Loucy (cell line): ENCODE results near the gene GLG1.
"Not testable (repeated sequence)": the region's sequence is repeated elsewhere in the genome, so short reads cannot be mapped to it uniquely, and the experiment has no call there.

ENCODE experiments used
- H2AFZ ChIP-seq: fragments of 200-600 bp; sonication (generic); 2 replicates; pipeline ENCODE4 v1.6.0; 2016; ENCODE audit warnings: antibody characterized with exemption, mild to moderate bottlenecking, low read length, moderate library complexity
- H3F3A ChIP-seq: fragments of 200-600 bp; 2 replicates; pipeline ENCODE4 v1.6.0; 2016; ENCODE audit warnings: antibody characterized with exemption, low read depth, mild to moderate bottlenecking
- H3K27me3 ChIP-seq: fragments of 200-600 bp; sonication (generic); 2 replicates; pipeline ENCODE4 v1.6.1; 2014; ENCODE audit warnings: low read length, mild to moderate bottlenecking; ENCODE audit not compliant: insufficient read depth, poor library complexity, severe bottlenecking
- H3K36me3 ChIP-seq: fragments of 200-600 bp; sonication (generic); 2 replicates; pipeline ENCODE4 v1.6.1; 2016; ENCODE audit warnings: low read length; ENCODE audit not compliant: insufficient read depth
- H3K4me1 ChIP-seq: fragments of 200-600 bp; sonication (generic); 2 replicates; pipeline ENCODE4 v1.5.1; 2014; ENCODE audit warnings: low read length, mild to moderate bottlenecking; ENCODE audit not compliant: insufficient read depth, poor library complexity, severe bottlenecking
- H3K4me2 ChIP-seq: fragments of 200-600 bp; sonication (generic); 2 replicates; pipeline ENCODE4 v1.6.0; 2014; ENCODE audit warnings: antibody characterized with exemption, low read length, low read depth, mild to moderate bottlenecking; ENCODE audit not compliant: poor library complexity, severe bottlenecking
- H3K4me3 ChIP-seq: fragments of 200-600 bp; sonication (generic); 2 replicates; pipeline ENCODE4 v1.5.1; 2014; ENCODE audit warnings: low read length, mild to moderate bottlenecking, mixed read lengths; ENCODE audit not compliant: poor library complexity, severe bottlenecking
- H3K79me2 ChIP-seq: fragments of 200-600 bp; sonication (generic); 2 replicates; pipeline ENCODE4 v1.6.1; 2014; ENCODE audit warnings: low read length; ENCODE audit not compliant: insufficient read depth
- H3K9ac ChIP-seq: fragments of 200-600 bp; sonication (generic); 2 replicates; pipeline ENCODE4 v1.6.0; 2014; ENCODE audit warnings: mild to moderate bottlenecking, low read depth, low read length, moderate library complexity; ENCODE audit not compliant: poor library complexity, severe bottlenecking
- H3K9me2 ChIP-seq: fragments of 200-600 bp; sonication (generic); replicated peaks from 2 replicates; pipeline ENCODE4 v1.6.1; 2016; ENCODE audit warnings: low read depth, low read length, mixed read lengths
- H3K9me3 ChIP-seq: fragments of 200-600 bp; sonication (generic); 2 replicates; pipeline ENCODE4 v1.6.1; 2014; ENCODE audit warnings: mild to moderate bottlenecking, antibody characterized with exemption, low read length, low read depth; ENCODE audit not compliant: insufficient read depth
- H4K20me1 ChIP-seq: fragments of 200-600 bp; sonication (generic); 2 replicates; pipeline ENCODE4 v1.6.0; 2014; ENCODE audit warnings: antibody characterized with exemption, low read length, mild to moderate bottlenecking; ENCODE audit not compliant: insufficient read depth, poor library complexity, severe bottlenecking
- CTCF ChIP-seq: fragments of 200-600 bp; sonication (generic); conservative IDR thresholded peaks from 2 replicates; pipeline ENCODE4 v1.5.1; 2014; ENCODE audit warnings: mild to moderate bottlenecking, antibody characterized with exemption, low read length
- EZH2phosphoT487 ChIP-seq: fragments of 200-600 bp; IDR thresholded peaks from 2 replicates; pipeline ENCODE4 v1.6.1; 2018; ENCODE audit warnings: antibody characterized with exemption, mild to moderate bottlenecking, moderate library complexity, borderline replicate concordance

GLG1 gene

GRCh38 chr16:74521691-74522090 is 85.2 kb downstream of the GLG1 start:
- Histone ChIP-seq H3K9me2 (no peaks in the 10 kb centered on the region), H4K20me1 (no peaks in the 10 kb centered on the region), H3K4me3 (no peak overlapping the region), H3K79me2 (no peaks in the 10 kb centered on the region), H3K9me3 (no peaks in the 10 kb centered on the region), H3K4me2 (no peak overlapping the region), H3F3A (no peaks in the 10 kb centered on the region), H3K36me3 (peaks cover 15% of the 10 kb centered on the region), H3K9ac (no peak overlapping the region), H3K27me3 (no peaks in the 10 kb centered on the region), H2AFZ (no peak overlapping the region), H3K4me1 (no peaks in the 10 kb centered on the region)
- TF ChIP-seq CTCF (no peak), EZH2phosphoT487 (no peak)

- not testable (repeated sequence) for H3K9me3 ChIP-seq, H2AFZ ChIP-seq, H3K36me3 ChIP-seq, H3K27me3 ChIP-seq, H3K4me2 ChIP-seq, H3F3A ChIP-seq, H3K9me2 ChIP-seq, H3K79me2 ChIP-seq, H3K4me1 ChIP-seq, H3K4me3 ChIP-seq, H4K20me1 ChIP-seq, H3K9ac ChIP-seq
These were observed 88.0 kb downstream of the GLG1 start for GRCh38 chr16:74518934-74519333.

- H4K20me1 ChIP-seq, result no peaks in the 10 kb centered on the region
- H3K4me2 ChIP-seq, result no peak overlapping the region
- no peaks in the 10 kb centered on the region for H3K4me1 ChIP-seq
- TF ChIP-seq EZH2phosphoT487, result no peak
- no peak for TF ChIP-seq CTCF
- no peak overlapping the region for H3K9ac ChIP-seq
- no peaks in the 10 kb centered on the region for H3K9me3 ChIP-seq
- no peaks in the 10 kb centered on the region for H3K9me2 ChIP-seq
- peaks cover 14% of the 10 kb centered on the region; the same call in 1 of the 2 replicates for H3K36me3 ChIP-seq
- peaks cover 8% of the 10 kb centered on the region; the same call in 1 of the 2 replicates for H3K79me2 ChIP-seq
- no peak overlapping the region for H3K4me3 ChIP-seq
- no peaks in the 10 kb centered on the region for H3K27me3 ChIP-seq
- H2AFZ ChIP-seq, result no peak overlapping the region
- H3F3A ChIP-seq, result no peaks in the 10 kb centered on the region
These were observed 95.0 kb downstream of the GLG1 start for GRCh38 chr16:74511961-74512360.

GRCh38 chr16:74505011-74505410 is 101.9 kb downstream of the GLG1 start:
- peaks cover 49% of the 10 kb centered on the region; the same call in 1 of the 2 replicates for H3K36me3 ChIP-seq

More at GRCh38 chr16:74505011-74505410, 101.9 kb downstream of the GLG1 start:
- H3K4me1 ChIP-seq, result no peaks in the 10 kb centered on the region
- no peak overlapping the region for H3K9ac ChIP-seq
- H3K9me3 ChIP-seq, result no peaks in the 10 kb centered on the region
- H3K27me3 ChIP-seq, result no peaks in the 10 kb centered on the region
- H2AFZ ChIP-seq, result no peak overlapping the region
- H3F3A ChIP-seq, result no peaks in the 10 kb centered on the region
- no peak overlapping the region for H3K4me3 ChIP-seq
- no peaks in the 10 kb centered on the region for H3K79me2 ChIP-seq
- no peaks in the 10 kb centered on the region for H4K20me1 ChIP-seq
- no peak overlapping the region for H3K4me2 ChIP-seq
- no peak for TF ChIP-seq CTCF
- TF ChIP-seq EZH2phosphoT487, result no peak
- H3K9me2 ChIP-seq, result no peaks in the 10 kb centered on the region
